ENCODE data around the gene FANCI.

Gene FANCI

DNA sequence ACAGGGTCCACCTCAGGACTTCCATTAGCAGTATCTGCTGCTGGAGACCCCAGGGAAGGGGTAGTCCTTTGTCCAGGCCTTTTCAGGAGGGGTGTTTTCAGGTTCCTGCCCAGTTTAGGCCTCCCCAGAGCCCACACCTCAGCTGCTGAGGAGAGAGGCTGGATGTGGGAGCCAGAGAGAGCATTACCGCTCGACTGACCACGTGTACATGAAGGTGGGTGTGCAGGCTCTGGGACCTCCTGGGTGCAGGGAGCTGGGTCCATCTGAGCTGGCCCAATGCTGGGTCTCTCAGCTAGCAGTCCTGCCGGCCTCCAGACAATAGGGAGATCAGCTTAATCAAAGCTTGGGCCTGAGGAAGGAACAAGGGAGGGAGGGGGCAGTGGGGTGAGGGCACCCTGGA, 120.0 kb downstream of the FANCI start:
- DNase-seq: no peak

DNA sequence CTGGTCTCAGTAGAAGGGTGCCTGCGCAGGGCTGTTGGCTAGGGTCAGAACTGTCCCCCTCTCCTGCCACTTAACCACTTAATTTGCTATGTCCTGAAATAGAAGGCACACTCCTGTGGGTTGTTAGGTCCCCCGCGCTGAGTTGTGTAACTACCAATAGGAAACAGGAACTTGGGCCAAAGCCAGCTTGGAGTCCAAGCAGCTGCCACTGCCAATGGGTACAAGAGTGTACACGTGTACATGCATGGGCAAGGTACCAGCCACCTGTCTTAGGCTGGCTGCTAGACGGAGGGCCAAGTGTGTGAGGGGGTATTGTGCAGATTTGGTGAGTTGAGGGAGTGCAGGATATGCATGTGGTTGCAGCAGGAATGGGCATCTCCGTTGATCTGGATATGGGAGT, 120.6 kb downstream of the FANCI start:
- peak; percentile 63 to 76 for DNase-seq

DNA sequence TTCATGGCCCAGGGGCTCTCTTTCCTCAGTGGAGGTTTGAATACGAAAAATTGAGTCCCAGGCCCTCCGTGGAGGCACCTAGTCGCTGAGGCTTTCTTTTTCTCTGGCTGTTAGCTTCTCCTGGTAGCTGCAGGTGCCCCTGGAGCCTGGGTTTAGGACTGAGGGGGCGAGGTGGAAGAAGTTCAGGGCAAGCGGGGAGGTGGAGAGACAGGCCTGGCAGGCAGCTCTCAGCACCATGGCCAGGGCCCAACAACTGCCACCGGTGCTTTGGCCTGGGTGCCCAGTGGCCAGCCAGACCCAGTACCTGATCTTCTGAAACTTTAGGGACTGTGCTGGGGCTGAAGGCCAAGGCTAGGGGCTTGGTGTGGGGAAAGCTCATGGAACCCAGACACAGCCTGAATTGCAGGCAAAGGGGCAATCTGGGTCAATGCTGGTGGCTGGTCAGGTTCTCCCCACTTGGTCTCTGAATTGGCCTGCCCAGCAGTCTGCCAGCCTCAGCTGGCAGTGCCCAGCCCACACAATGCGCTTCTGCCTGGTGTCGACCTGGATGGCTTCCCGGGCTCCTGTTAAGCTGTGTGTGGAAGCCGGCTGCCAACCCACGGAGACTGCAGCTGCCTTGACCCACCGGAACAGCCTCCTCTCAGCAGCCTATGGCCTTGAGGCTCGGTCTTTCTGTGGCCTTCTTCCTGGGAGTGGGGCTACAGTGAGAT, 121.1 kb downstream of the FANCI start:
- no peak for DNase-seq

DNA sequence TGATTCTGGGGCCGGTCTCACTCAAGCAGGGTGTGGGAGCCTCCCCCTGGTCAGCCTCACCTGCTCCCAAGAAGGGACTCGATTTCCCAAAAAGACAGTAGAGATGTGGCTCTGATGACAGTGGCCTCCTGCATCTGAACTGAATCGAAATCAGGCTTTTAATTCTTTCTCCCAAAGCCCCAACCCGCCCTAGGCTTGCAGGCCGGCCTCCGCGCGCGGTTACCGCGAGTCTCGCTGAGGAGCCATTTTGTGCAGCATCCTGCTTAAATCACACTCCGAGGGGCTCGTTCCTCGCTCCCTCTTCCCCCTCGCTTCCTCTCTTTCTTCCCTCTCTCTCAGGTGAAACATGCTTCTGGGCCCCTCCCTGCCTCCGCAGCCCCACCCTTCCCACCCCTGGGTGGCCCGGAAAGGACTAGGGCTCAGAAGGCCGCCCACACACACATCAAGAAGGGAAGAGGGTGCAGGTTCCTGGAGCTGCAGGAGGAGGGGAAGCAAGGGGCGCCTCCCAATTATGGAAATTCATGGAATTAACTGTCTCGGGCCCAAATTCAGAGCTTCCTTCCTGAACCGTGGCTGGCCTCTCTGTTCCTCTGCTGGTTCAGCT, 121.8 kb downstream of the FANCI start:
- no peak for DNase-seq
